Measurements from ENCODE around the gene CHSY3.

- TF ChIP-seq EZH2 (IDR thresholded peaks at IDR 0.05; ENCODE audit: insufficient read depth, poor library complexity, severe bottlenecking) (no peak), EZH2phosphoT487 (IDR thresholded peaks at IDR 0.05; ENCODE audit: insufficient read depth, low read depth) (no peak)
Measured at GRCh38 chr5:130183115-130183514, 278.9 kb downstream of the CHSY3 start.
